ENCODE results near the gene MAP2K3. TPM values are rescaled to one million over a fixed set of nuclear protein-coding genes. Genes with fewer than 3 reads are reported as not detected.
"Not testable (repeated sequence)": the region's sequence is repeated elsewhere in the genome, so short reads cannot be mapped to it uniquely, and the experiment has no call there.

MAP2K3 gene
- polyA plus RNA-seq, 1 donor (not counting 4 experiments of a cell fraction or from before 2014, with no cell fraction given): 22.4 TPM

DNA sequence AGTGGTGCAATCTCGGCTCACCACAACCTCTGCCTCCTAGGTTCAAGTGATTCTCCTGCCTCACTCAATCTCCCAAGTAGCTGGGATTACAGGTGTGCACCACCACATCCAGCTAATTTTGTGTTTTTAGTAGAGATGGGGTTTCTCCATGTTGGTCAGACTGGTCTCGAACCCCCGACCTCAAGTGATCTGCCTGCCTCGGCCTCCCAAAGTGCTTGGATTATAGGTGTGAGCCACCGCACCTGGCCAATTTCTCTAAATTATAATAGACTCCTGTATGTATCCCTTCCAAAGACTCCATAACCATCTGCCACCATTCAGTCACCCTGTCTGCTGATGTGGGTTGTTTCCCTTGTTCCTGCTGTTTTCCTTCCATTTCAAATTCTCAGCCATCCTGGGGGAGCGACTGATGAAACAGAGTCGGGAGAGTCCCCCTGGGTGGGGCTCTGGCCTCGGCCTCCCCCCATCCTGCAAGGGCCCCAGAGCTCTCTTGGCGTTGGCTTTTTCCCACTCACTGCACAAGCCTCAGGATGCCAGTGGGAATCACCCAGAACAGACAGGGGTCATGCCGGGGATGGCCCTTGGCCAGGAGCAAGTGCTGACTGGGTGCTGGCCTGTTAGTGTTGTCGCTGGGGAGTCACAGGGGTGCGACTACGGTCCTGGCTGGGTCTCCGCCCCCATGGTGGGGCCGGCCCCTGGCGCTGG is 25.7 kb downstream of the MAP2K3 start:
- H3K9ac ChIP-seq (ENCODE audit: control insufficient read depth, extremely low read depth, insufficient read depth, low read length); H3K9me1 ChIP-seq (ENCODE audit: control insufficient read depth, extremely low read depth, insufficient read depth, low read length); dilution Hi-C loops (cut with MboI; ENCODE audit: extremely low pct_ligation_motif_present, low sequenced_read_pairs); H3K4me1 ChIP-seq (ENCODE audit: control insufficient read depth, extremely low read depth, insufficient read depth, low read length); H3K9me3 ChIP-seq (ENCODE audit: control insufficient read depth, low read depth, low read length); H3K79me2 ChIP-seq (ENCODE audit: control insufficient read depth, insufficient read depth, low read length); H3K27me3 ChIP-seq (ENCODE audit: control insufficient read depth, extremely low read depth, insufficient read depth, low read length); FAIRE-seq; H2AFZ ChIP-seq (ENCODE audit: control insufficient read depth, low read length); H3K4me2 ChIP-seq (ENCODE audit: control insufficient read depth, extremely low read depth, insufficient read depth, low read depth, low read length); H3K27ac ChIP-seq (ENCODE audit: control insufficient read depth, insufficient read depth, low read length); H4K20me1 ChIP-seq (ENCODE audit: control insufficient read depth, extremely low read depth, insufficient read depth, low read length); H3K4me3 ChIP-seq (ENCODE audit: control insufficient read depth in 2 of 3, extremely low read depth in 1 of 3, insufficient read depth in 2 of 3, low read depth in 1 of 3, low read length in 3 of 3); DNase-seq (ENCODE audit: low read depth, low spot score): not testable (repeated sequence)
- peaks cover 7 to 20% of the 10 kb centered on the region in 2 experiments for H3K36me3 ChIP-seq (ENCODE audit: control insufficient read depth in 2 of 2, extremely low read depth in 1 of 2, insufficient read depth in 2 of 2, low read length in 2 of 2)

DNA sequence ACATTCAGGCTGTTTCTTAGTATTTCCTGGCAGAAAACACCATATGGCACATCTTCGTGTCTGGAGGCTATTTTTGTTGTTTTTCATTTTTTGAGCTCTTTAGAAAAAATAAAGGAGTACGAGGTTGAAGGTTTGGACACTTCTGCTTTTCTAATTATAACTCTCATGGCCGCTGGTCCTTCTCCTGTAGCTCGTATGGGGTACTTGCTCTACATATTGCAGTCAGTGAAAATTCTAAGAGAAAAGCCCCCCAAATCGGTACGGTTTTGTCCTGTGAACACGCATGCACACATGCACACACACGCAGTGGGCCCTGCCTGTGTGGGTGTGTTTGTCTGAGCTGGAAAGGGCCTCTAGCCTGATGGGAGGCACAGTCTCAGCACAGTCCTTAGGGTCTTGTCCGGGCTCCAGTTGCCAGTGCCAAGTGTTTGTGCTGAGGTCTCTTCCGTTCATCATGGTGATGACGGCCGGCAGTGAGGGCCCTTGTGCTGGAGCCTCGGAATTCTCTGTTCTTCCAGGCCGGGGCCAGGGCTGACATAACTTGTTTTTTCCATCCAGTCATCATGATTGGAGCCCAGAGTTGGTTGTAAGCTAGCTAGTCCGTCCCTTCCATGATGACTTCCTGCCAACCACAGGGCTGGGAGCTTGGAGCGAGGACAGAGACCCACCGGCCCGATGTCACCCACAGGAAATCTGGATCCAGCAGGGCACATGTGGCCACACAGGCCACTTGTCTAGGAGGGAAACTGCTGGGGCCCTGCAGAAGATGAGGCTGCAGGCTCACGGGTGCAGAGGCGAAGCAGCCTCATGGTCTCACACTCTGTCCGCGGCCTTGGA is 26.5 kb downstream of the MAP2K3 start:
- H3K27me3 ChIP-seq (ENCODE audit: control insufficient read depth, extremely low read depth, insufficient read depth, low read length); H3K9me1 ChIP-seq (ENCODE audit: control insufficient read depth, extremely low read depth, insufficient read depth, low read length); H3K79me2 ChIP-seq (ENCODE audit: control insufficient read depth, insufficient read depth, low read length); H3K9me3 ChIP-seq (ENCODE audit: control insufficient read depth, low read depth, low read length); DNase-seq (ENCODE audit: low read depth, low spot score); H3K4me3 ChIP-seq (ENCODE audit: control insufficient read depth in 2 of 3, extremely low read depth in 1 of 3, insufficient read depth in 2 of 3, low read depth in 1 of 3, low read length in 3 of 3); H3K4me2 ChIP-seq (ENCODE audit: control insufficient read depth, extremely low read depth, insufficient read depth, low read depth, low read length); H2AFZ ChIP-seq (ENCODE audit: control insufficient read depth, low read length); FAIRE-seq; H3K4me1 ChIP-seq (ENCODE audit: control insufficient read depth, extremely low read depth, insufficient read depth, low read length); H3K9ac ChIP-seq (ENCODE audit: control insufficient read depth, extremely low read depth, insufficient read depth, low read length); H4K20me1 ChIP-seq (ENCODE audit: control insufficient read depth, extremely low read depth, insufficient read depth, low read length); H3K27ac ChIP-seq (ENCODE audit: control insufficient read depth, insufficient read depth, low read length); dilution Hi-C loops (cut with MboI; ENCODE audit: extremely low pct_ligation_motif_present, low sequenced_read_pairs): not testable (repeated sequence)
- H3K36me3 ChIP-seq (ENCODE audit: control insufficient read depth in 2 of 2, extremely low read depth in 1 of 2, insufficient read depth in 2 of 2, low read length in 2 of 2): peaks cover 7 to 18% of the 10 kb centered on the region in 2 experiments

GRCh38 chr17:21313320-21313719 is 28.8 kb downstream of the MAP2K3 start:
- Histone ChIP-seq H3K79me2 (ENCODE audit: control insufficient read depth, insufficient read depth, low read length) (no peaks in the 10 kb centered on the region), H3K9me3 (ENCODE audit: control insufficient read depth, low read depth, low read length) (no peaks in the 10 kb centered on the region), H4K20me1 (ENCODE audit: control insufficient read depth, extremely low read depth, insufficient read depth, low read length) (no peaks in the 10 kb centered on the region), H3K27ac (ENCODE audit: control insufficient read depth, insufficient read depth, low read length) (no peak overlapping the region), H3K4me1 (ENCODE audit: control insufficient read depth, extremely low read depth, insufficient read depth, low read length) (no peaks in the 10 kb centered on the region), H2AFZ (ENCODE audit: control insufficient read depth, low read length) (no peak overlapping the region), H3K27me3 (ENCODE audit: control insufficient read depth, extremely low read depth, insufficient read depth, low read length) (no peaks in the 10 kb centered on the region), H3K9ac (ENCODE audit: control insufficient read depth, extremely low read depth, insufficient read depth, low read length) (no peak overlapping the region), H3K4me3 (ENCODE audit: control insufficient read depth in 2 of 3, extremely low read depth in 1 of 3, insufficient read depth in 2 of 3, low read depth in 1 of 3, low read length in 3 of 3) (no peak overlapping the region), H3K4me2 (ENCODE audit: control insufficient read depth, extremely low read depth, insufficient read depth, low read depth, low read length) (no peak overlapping the region), H3K9me1 (ENCODE audit: control insufficient read depth, extremely low read depth, insufficient read depth, low read length) (no peaks in the 10 kb centered on the region), H3K36me3 (ENCODE audit: control insufficient read depth in 2 of 2, extremely low read depth in 1 of 2, insufficient read depth in 2 of 2, low read length in 2 of 2) (peaks cover 7 to 15% of the 10 kb centered on the region in 2 experiments)
- FAIRE-seq (no peak), DNase-seq (ENCODE audit: low read depth, low spot score) (no peak)
- TF ChIP-seq CTCF (optimal IDR thresholded peaks at IDR 0.05 in 1 of 3, IDR thresholded peaks at IDR 0.05 in 1 of 3, conservative IDR thresholded peaks at IDR 0.05 in 1 of 3; ENCODE audit: extremely low read depth in 1 of 3, insufficient read depth in 2 of 3, low read length in 3 of 3): no peak
- TF ChIP-seq EZH2 (IDR thresholded peaks at IDR 0.05; ENCODE audit: low read length): no peak
- dilution Hi-C loops (cut with MboI; ENCODE audit: extremely low pct_ligation_motif_present, low sequenced_read_pairs): no loop called here

- FAIRE-seq; H3K27me3 ChIP-seq (ENCODE audit: control insufficient read depth, extremely low read depth, insufficient read depth, low read length); dilution Hi-C loops (cut with MboI; ENCODE audit: extremely low pct_ligation_motif_present, low sequenced_read_pairs); H3K9me3 ChIP-seq (ENCODE audit: control insufficient read depth, low read depth, low read length); H2AFZ ChIP-seq (ENCODE audit: control insufficient read depth, low read length); H3K9me1 ChIP-seq (ENCODE audit: control insufficient read depth, extremely low read depth, insufficient read depth, low read length); H3K4me3 ChIP-seq (ENCODE audit: control insufficient read depth in 2 of 3, extremely low read depth in 1 of 3, insufficient read depth in 2 of 3, low read depth in 1 of 3, low read length in 3 of 3); DNase-seq (ENCODE audit: low read depth, low spot score); H4K20me1 ChIP-seq (ENCODE audit: control insufficient read depth, extremely low read depth, insufficient read depth, low read length); H3K4me2 ChIP-seq (ENCODE audit: control insufficient read depth, extremely low read depth, insufficient read depth, low read depth, low read length); H3K9ac ChIP-seq (ENCODE audit: control insufficient read depth, extremely low read depth, insufficient read depth, low read length); H3K79me2 ChIP-seq (ENCODE audit: control insufficient read depth, insufficient read depth, low read length); H3K4me1 ChIP-seq (ENCODE audit: control insufficient read depth, extremely low read depth, insufficient read depth, low read length); H3K27ac ChIP-seq (ENCODE audit: control insufficient read depth, insufficient read depth, low read length): not testable (repeated sequence)
- H3K36me3 ChIP-seq (ENCODE audit: control insufficient read depth in 2 of 2, extremely low read depth in 1 of 2, insufficient read depth in 2 of 2, low read length in 2 of 2): peaks cover 7 to 14% of the 10 kb centered on the region in 2 experiments
Measured at GRCh38 chr17:21313761-21314160, 29.2 kb downstream of the MAP2K3 start.
